PC-3 (cell line): ENCODE data around the gene ACOX1. TPM values are rescaled to one million over a fixed set of nuclear protein-coding genes. Genes with fewer than 3 reads are reported as not detected.

Experiments used
- ATAC-seq: fragments of 200-7000 bp; cut with Tn5 transposase; 2 replicates; pipeline ENCODE4 v1.9.1; 2020; ENCODE audit warnings: mild to moderate bottlenecking, moderate library complexity
- BruUV-seq: library from RNA; stranded (reverse); fragments of 400-500 nt; replicated peaks from 2 replicates; lab custom pipeline; 2021; lab: Mats Ljungman, UMichigan
- CTCF ChIA-PET: fragments of 300-600 bp; sonication (Branson Sonifier 250); formaldehyde crosslinking; loops from one replicate; lab custom pipeline; 2022; ENCODE audit warnings: antibody characterized with exemption; lab: Charles Lee
- POLR2A ChIA-PET: fragments of 300-600 bp; sonication (Branson Sonifier 250); formaldehyde crosslinking; loops from one replicate; lab custom pipeline; 2022; ENCODE audit warnings: antibody characterized with exemption; ENCODE audit not compliant: unreplicated experiment; lab: Charles Lee
- DNase-seq: peaks from one replicate; pipeline ENCODE4 v3.0.0-alpha.2; 2015
- H2AFZ ChIP-seq: fragments of 300-600 bp; sonication (generic); 2 replicates; pipeline ENCODE4 v1.6.0; 2016; ENCODE audit warnings: antibody characterized with exemption, low read length
- H3F3A ChIP-seq: fragments of 300-600 bp; sonication (generic); one replicate; pipeline ENCODE4 v1.6.0; 2017; ENCODE audit warnings: antibody characterized with exemption, low read length, control low read depth, mild to moderate bottlenecking; ENCODE audit not compliant: unreplicated experiment
- H3K27ac ChIP-seq: fragments of 300-600 bp; sonication (generic); 2 replicates; pipeline ENCODE4 v1.5.1; 2016; ENCODE audit warnings: mild to moderate bottlenecking, low read length
- H3K27me3 ChIP-seq: fragments of 300-600 bp; sonication (generic); 2 replicates; pipeline ENCODE4 v1.6.1; 2016; ENCODE audit warnings: low read length, mixed read lengths
- H3K36me3 ChIP-seq: fragments of 300-600 bp; sonication (generic); 2 replicates; pipeline ENCODE4 v1.6.1; 2016; ENCODE audit warnings: low read depth, mixed run types, low read length, mixed read lengths
- H3K4me1 ChIP-seq: fragments of 300-600 bp; sonication (generic); 2 replicates; pipeline ENCODE4 v1.5.1; 2016; ENCODE audit warnings: low read length; ENCODE audit not compliant: insufficient read depth
- H3K4me2 ChIP-seq: fragments of 300-600 bp; sonication (generic); 2 replicates; pipeline ENCODE4 v1.6.0; 2016; ENCODE audit warnings: low read length
- H3K4me3 ChIP-seq: fragments of 300-600 bp; sonication (generic); 2 replicates; pipeline ENCODE4 v1.5.1; 2016; ENCODE audit warnings: mild to moderate bottlenecking, low read length, mixed read lengths
- H3K79me2 ChIP-seq: fragments of 300-600 bp; sonication (generic); 2 replicates; pipeline ENCODE4 v1.6.1; 2017; ENCODE audit warnings: low read length, mixed read lengths
- H3K9ac ChIP-seq: fragments of 300-600 bp; sonication (generic); 2 replicates; pipeline ENCODE4 v1.6.0; 2016; ENCODE audit warnings: mild to moderate bottlenecking, low read length
- H3K9me2 ChIP-seq: fragments of 300-600 bp; sonication (generic); replicated peaks from 2 replicates; pipeline ENCODE4 v1.6.1; 2016; ENCODE audit warnings: mixed run types, low read length, mixed read lengths
- H3K9me3 ChIP-seq: fragments of 300-600 bp; sonication (generic); 2 replicates; pipeline ENCODE4 v1.6.1; 2016; ENCODE audit warnings: low read length, mixed read lengths
- H4K20me1 ChIP-seq: fragments of 300-600 bp; sonication (generic); 2 replicates; pipeline ENCODE4 v1.6.1; 2016; ENCODE audit warnings: low read length, mixed read lengths
- EZH2 ChIP-seq: fragments of 300-600 bp; sonication (generic); IDR thresholded peaks from one replicate; pipeline ENCODE4 v1.6.1; 2017; ENCODE audit warnings: antibody characterized with exemption, mild to moderate bottlenecking, low read length; ENCODE audit not compliant: unreplicated experiment
- EZH2phosphoT487 ChIP-seq: fragments of 300-600 bp; sonication (generic); IDR thresholded peaks from 2 replicates; pipeline ENCODE4 v1.6.1; 2018; ENCODE audit warnings: mild to moderate bottlenecking, antibody characterized with exemption, low read length, borderline replicate concordance
- intact Hi-C: fragments of 100-400 bp; cut with micrococcal nuclease; formaldehyde crosslinking; loops from 2 replicates; pipeline ENCODE4 v1.9.0; 2023
- total RNA-seq: library from RNA; depleted of rRNA; stranded (reverse); fragments of >200 nt; gene quantifications from 2 replicates; pipeline ENCODE4 v1.2.3, GENCODE V29; 2014
- TF ChIP-seq, protein P1 (sequence below): fragments of 300-600 bp; sonication (generic); conservative IDR thresholded peaks from 2 replicates; pipeline ENCODE4 v1.5.1; 2017; ENCODE audit warnings: antibody characterized with exemption, low read depth, mild to moderate bottlenecking, low read length

The ACOX1 gene
- total RNA-seq, 1 experiment from 2014 or later: 63.2 TPM

DNA sequence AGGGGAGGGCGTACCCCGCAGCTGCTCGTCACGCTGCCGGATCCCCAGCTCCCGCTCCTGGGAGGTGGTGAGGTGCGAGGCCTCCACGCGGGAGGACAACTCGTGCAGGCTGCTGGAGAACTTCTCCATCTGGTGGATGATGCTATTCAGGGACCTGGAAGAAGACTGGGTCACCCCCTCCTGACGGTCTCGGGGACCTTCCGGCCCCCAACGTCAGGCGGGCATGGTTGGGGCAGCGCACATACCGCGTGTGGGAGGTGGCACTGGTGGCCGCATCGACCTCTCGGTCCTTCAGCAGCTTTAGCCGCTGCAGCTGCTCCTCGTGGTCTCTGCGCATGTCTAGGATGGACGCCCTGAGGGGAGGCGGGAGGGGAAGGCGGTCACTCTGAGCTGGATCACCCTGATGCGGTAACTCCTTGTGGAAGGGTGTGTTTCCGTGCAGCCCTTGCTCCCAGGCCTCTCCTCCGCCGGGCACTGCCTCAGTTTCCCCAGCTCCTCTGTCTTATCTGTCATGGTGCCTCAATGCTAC is 61.0 kb downstream of the ACOX1 start:
- Histone ChIP-seq H4K20me1 (no peaks in the 10 kb centered on the region), H3K36me3 (no peaks in the 10 kb centered on the region; the same call in 1 of the 2 replicates), H2AFZ (no peak overlapping the region), H3K9ac (no peak overlapping the region), H3K4me2 (no peak overlapping the region), H3K27me3 (no peaks in the 10 kb centered on the region), H3K9me2 (no peaks in the 10 kb centered on the region), H3K79me2 (no peaks in the 10 kb centered on the region), H3F3A (no peaks in the 10 kb centered on the region), H3K27ac (no peak overlapping the region), H3K4me1 (no peaks in the 10 kb centered on the region), H3K9me3 (no peaks in the 10 kb centered on the region), H3K4me3 (no peak overlapping the region)
- no TSS peak for BruUV-seq
- no peak for DNase-seq
- TF ChIP-seq EZH2 (no peak), EZH2phosphoT487 (no peak)
- TF ChIP-seq, protein P1, sequence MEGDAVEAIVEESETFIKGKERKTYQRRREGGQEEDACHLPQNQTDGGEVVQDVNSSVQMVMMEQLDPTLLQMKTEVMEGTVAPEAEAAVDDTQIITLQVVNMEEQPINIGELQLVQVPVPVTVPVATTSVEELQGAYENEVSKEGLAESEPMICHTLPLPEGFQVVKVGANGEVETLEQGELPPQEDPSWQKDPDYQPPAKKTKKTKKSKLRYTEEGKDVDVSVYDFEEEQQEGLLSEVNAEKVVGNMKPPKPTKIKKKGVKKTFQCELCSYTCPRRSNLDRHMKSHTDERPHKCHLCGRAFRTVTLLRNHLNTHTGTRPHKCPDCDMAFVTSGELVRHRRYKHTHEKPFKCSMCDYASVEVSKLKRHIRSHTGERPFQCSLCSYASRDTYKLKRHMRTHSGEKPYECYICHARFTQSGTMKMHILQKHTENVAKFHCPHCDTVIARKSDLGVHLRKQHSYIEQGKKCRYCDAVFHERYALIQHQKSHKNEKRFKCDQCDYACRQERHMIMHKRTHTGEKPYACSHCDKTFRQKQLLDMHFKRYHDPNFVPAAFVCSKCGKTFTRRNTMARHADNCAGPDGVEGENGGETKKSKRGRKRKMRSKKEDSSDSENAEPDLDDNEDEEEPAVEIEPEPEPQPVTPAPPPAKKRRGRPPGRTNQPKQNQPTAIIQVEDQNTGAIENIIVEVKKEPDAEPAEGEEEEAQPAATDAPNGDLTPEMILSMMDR: no peak
- intact Hi-C loops: no loop called here
- POLR2A ChIA-PET: no interaction called here
- no peak for ATAC-seq
- CTCF ChIA-PET: interaction anchor here (1.0 kb wide), 1 partner anchor 13 kb away, joined by 4 read pairs; no protein-coding TSS in a partner anchor

DNA sequence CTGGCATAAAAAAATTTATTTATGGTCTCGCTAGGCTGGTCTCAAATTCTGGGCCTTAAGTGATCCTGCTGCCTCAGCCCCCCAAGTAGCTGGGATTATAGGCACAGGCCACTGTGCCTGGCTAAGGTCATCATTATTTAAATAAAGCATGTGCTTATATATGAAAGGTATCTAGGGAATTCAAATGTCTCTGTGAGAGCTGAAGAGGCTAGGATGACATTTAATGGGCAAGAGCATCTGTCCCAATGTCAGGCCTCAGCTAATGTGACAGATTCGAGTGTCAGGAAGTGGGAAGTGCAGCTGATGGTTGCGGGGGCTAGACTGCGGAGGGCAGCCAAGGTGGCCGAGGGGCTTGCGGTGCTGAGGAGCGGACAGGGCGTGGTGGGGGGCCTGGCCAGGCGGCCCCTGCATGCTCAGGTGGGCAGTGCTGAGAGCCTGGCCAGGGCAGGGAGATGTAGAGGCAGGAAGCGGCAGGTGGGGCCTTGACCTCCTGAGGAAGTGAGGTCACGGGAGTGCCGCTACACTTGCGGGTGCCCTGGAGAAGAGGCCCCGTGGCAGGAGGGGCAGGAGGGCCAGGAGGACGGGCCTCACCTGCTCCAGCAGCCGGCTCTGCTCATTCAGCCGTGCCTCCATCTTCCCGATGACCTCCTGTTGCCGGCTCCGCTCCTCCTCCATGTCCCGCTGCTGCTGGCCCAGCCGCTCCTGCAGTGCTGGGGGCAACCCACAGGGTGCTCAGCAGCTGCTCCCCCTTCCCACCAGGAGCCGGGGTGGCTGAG is 61.6 kb downstream of the ACOX1 start:
- H3K27me3 ChIP-seq: no peaks in the 10 kb centered on the region
- H3K9ac ChIP-seq: no peak overlapping the region
- BruUV-seq: no TSS peak
- H3K4me3 ChIP-seq: no peak overlapping the region
- H3K79me2 ChIP-seq: no peaks in the 10 kb centered on the region
- H3K27ac ChIP-seq: no peak overlapping the region
- no peaks in the 10 kb centered on the region for H3K4me1 ChIP-seq
- no peaks in the 10 kb centered on the region for H3K9me3 ChIP-seq
- ATAC-seq: no peak
- intact Hi-C loops: no loop called here
- H4K20me1 ChIP-seq: no peaks in the 10 kb centered on the region
- no peaks in the 10 kb centered on the region; the same call in 1 of the 2 replicates for H3K36me3 ChIP-seq
- POLR2A ChIA-PET: no interaction called here
- TF ChIP-seq, protein P1: no peak
- TF ChIP-seq EZH2phosphoT487: no peak
- TF ChIP-seq EZH2: no peak
- no peaks in the 10 kb centered on the region for H3F3A ChIP-seq
- no peak overlapping the region for H3K4me2 ChIP-seq
- DNase-seq: no peak
- CTCF ChIA-PET: interaction anchor here (0.6 kb wide), 1 partner anchor 12 kb away, joined by 3 read pairs; no protein-coding TSS in a partner anchor
- no peaks in the 10 kb centered on the region for H3K9me2 ChIP-seq
- no peak overlapping the region for H2AFZ ChIP-seq

DNA sequence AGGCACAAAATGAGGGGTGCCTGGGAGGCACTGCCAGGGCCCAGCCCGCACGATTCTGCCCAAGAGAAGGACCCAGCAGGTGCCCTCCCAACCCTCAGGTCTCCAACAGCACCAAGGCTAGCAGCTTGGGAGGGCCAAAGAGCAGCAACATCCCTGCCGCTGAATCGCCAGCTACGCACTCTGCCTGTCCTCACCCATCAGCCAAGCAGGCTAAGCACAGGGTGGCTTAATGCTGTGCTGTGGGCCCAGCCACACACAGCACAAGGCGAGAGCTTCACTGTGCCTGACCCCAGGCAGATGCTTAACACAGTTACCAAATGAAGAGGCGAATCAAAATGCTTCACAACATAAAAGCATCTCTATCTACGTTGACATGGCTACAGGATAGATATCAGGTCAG is 63.7 kb downstream of the ACOX1 start:
- H3K27me3 ChIP-seq: no peaks in the 10 kb centered on the region
- H3K27ac ChIP-seq: no peak overlapping the region
- H3K4me2 ChIP-seq: no peak overlapping the region
- H3K9me3 ChIP-seq: no peaks in the 10 kb centered on the region
- H3K9me2 ChIP-seq: no peaks in the 10 kb centered on the region
- DNase-seq (no peak), ATAC-seq (no peak)
- ChIA-PET POLR2A (no interaction called here), CTCF (no interaction called here)
- no TSS peak for BruUV-seq
- intact Hi-C loops: no loop called here
- H4K20me1 ChIP-seq: no peaks in the 10 kb centered on the region
- no peaks in the 10 kb centered on the region for H3K79me2 ChIP-seq
- no peak overlapping the region for H3K4me3 ChIP-seq
- H3K4me1 ChIP-seq: no peaks in the 10 kb centered on the region
- H2AFZ ChIP-seq: no peak overlapping the region
- H3K36me3 ChIP-seq: no peaks in the 10 kb centered on the region
- H3K9ac ChIP-seq: no peak overlapping the region
- no peaks in the 10 kb centered on the region for H3F3A ChIP-seq
- TF ChIP-seq EZH2phosphoT487 (no peak), EZH2 (no peak)
- TF ChIP-seq, protein P1: no peak
